Prostate gland (tissue), 2 donors: ENCODE results near the gene PBX4. TPM values are rescaled to one million over a fixed set of nuclear protein-coding genes. Genes with fewer than 3 reads are reported as not detected.
A peak's percentile ranks its signal among the peaks of the same experiment; 100 is the strongest.

Experiments used
- DNase-seq: peaks from one replicate; pipeline ENCODE4 v3.0.0-alpha.2; 2019; ENCODE audit warnings: low spot score
- H3K27ac ChIP-seq, 2 donors: fragments of 200-600 bp; sonication (generic); 2 replicates each; pipeline ENCODE4 v1.5.1; 2017 to 2019
- H3K27me3 ChIP-seq: fragments of 200-600 bp; sonication (generic); replicated peaks from 2 replicates; pipeline ENCODE4 v1.5.1; 2019; ENCODE audit not compliant: insufficient read depth
- H3K36me3 ChIP-seq, 2 donors: fragments of 200-600 bp; sonication (generic); 1 replicate in 1 of 2; 2 replicates in 1 of 2; pipeline versions ENCODE4 v1.5.1 to v1.8.1; 2017 to 2019
- H3K4me1 ChIP-seq: fragments of 200-600 bp; sonication (generic); replicated peaks from 2 replicates; pipeline ENCODE4 v1.5.1; 2019
- H3K4me3 ChIP-seq, 2 donors: fragments of 200-600 bp; sonication (generic); 2 replicates each; pipeline ENCODE4 v1.5.1; 2017 to 2019
- H3K9me3 ChIP-seq: fragments of 200-600 bp; sonication (generic); 2 replicates; pipeline ENCODE4 v1.5.1; 2017
- CTCF ChIP-seq, 4 experiments: fragments of 200-600 bp in 2 of 4; fragments of 450-650 bp in 2 of 4; sonication (generic) in 2 of 4; IDR thresholded peaks; 1 replicate in 3 of 4; 2 replicates in 1 of 4; pipeline ENCODE4 v1.5.1; 2016 to 2019; ENCODE audit warnings: antibody characterized with exemption in 4 of 4, mild to moderate bottlenecking in 2 of 4, moderate library complexity in 2 of 4
- POLR2A ChIP-seq: fragments of 450-650 bp; IDR thresholded peaks from one replicate; pipeline ENCODE4 v1.6.1; 2016; ENCODE audit warnings: antibody characterized with exemption, mild to moderate bottlenecking
- POLR2AphosphoS5 ChIP-seq: sonication (generic); formaldehyde crosslinking; IDR thresholded peaks from one replicate; pipeline ENCODE4 v1.6.1; 2017; ENCODE audit warnings: antibody characterized with exemption
- WGBS: methylation state at CpG from one replicate; pipeline ENCODE4 v1.1.5; 2018; 5-methylcytosine and 5-hydroxymethylcytosine counted together
- intact Hi-C: fragments of 100-400 bp; cut with DNase I; formaldehyde crosslinking; loops from one replicate; pipeline ENCODE4 v1.14.2; 2022
- total RNA-seq, 2 donors: library from RNA; depleted of rRNA; stranded (reverse); fragments of >200 nt; gene quantifications; one replicate each; pipeline ENCODE4 v1.1.0, GENCODE V29; 2016

PBX4 gene
- total RNA-seq, 2 donors from 2014 or later, result 2.6 to 10.6 TPM

- no peaks in the 10 kb centered on the region for H3K4me1 ChIP-seq
- TF ChIP-seq POLR2AphosphoS5 (no peak), POLR2A (peak; percentile 66), CTCF (IDR thresholded peaks at IDR 0.05) (peak; percentile 82 to 92 (median 89))
- H3K9me3 ChIP-seq, result no peaks in the 10 kb centered on the region
- WGBS, result 1% methylated on average over 26 of the region's 50 CpGs
- DNase-seq, result peak; percentile 66
- H3K36me3 ChIP-seq, result peaks cover 9 to 28% of the 10 kb centered on the region in 2 donors
- no peaks in the 10 kb centered on the region for H3K27me3 ChIP-seq
- peak within 1 kb of the TSS; percentile 62 to 72 for H3K4me3 ChIP-seq
- intact Hi-C loops, result loop anchor here (2.0 kb wide), 1 partner anchor 111 kb away; no protein-coding TSS in a partner anchor
- peak within 1 kb of the TSS; percentile 51 to 58 for H3K27ac ChIP-seq
Observed at GRCh38 chr19:19643158-19644053, 24.9 kb upstream of the PBX4 start, which contains the start of gene GMIP. GMIP (minus strand) TSS chr19:19643657; CDS start chr19:19643529, 128 bp downstream.

- TF ChIP-seq CTCF (IDR thresholded peaks at IDR 0.05), result no peak
- no peak for TF ChIP-seq POLR2A
- no peak for TF ChIP-seq POLR2AphosphoS5
- intact Hi-C loops, result loop anchor here (2.0 kb wide), 1 partner anchor 110 kb away; no protein-coding TSS in a partner anchor
- no peaks in the 10 kb centered on the region for H3K4me1 ChIP-seq
- DNase-seq, result no peak
- H3K27ac ChIP-seq, result peak overlapping the region; percentile 51 to 58
- peak overlapping the region; percentile 62 to 72 for H3K4me3 ChIP-seq
- 21% methylated on average over 16 of the region's 16 CpGs for WGBS
- no peaks in the 10 kb centered on the region for H3K9me3 ChIP-seq
- no peaks in the 10 kb centered on the region for H3K27me3 ChIP-seq
- peaks cover 8 to 25% of the 10 kb centered on the region in 2 donors for H3K36me3 ChIP-seq
Observed at GRCh38 chr19:19642506-19643157, 24.1 kb upstream of the PBX4 start.

- DNase-seq, result no peak
- no peaks in the 10 kb centered on the region for H3K27me3 ChIP-seq
- H3K36me3 ChIP-seq, result no peaks in the 10 kb centered on the region
- WGBS, result 84% methylated on average over 53 of the region's 53 CpGs
- intact Hi-C loops, result no loop called here
- no peak overlapping the region for H3K4me3 ChIP-seq
- TF ChIP-seq POLR2AphosphoS5 (no peak), CTCF (IDR thresholded peaks at IDR 0.05) (no peak), POLR2A (no peak)
- no peaks in the 10 kb centered on the region for H3K9me3 ChIP-seq
- H3K4me1 ChIP-seq, result no peaks in the 10 kb centered on the region
- H3K27ac ChIP-seq, result no peak overlapping the region
Observed at GRCh38 chr19:19637523-19638251, 19.2 kb upstream of the PBX4 start.

- H3K27ac ChIP-seq, result no peak overlapping the region
- H3K36me3 ChIP-seq, result no peaks in the 10 kb centered on the region
- no peak for DNase-seq
- intact Hi-C loops, result no loop called here
- no peaks in the 10 kb centered on the region for H3K9me3 ChIP-seq
- no peaks in the 10 kb centered on the region for H3K27me3 ChIP-seq
- H3K4me1 ChIP-seq, result no peaks in the 10 kb centered on the region
- TF ChIP-seq POLR2AphosphoS5, result no peak
- no peak for TF ChIP-seq CTCF (IDR thresholded peaks at IDR 0.05)
- no peak for TF ChIP-seq POLR2A
- no peak overlapping the region for H3K4me3 ChIP-seq
- 65% methylated on average over 27 of the region's 27 CpGs for WGBS
Observed at GRCh38 chr19:19637186-19637522, 18.7 kb upstream of the PBX4 start.
